H1 (cell line): ENCODE measurements around the gene TP73.

Experiments
- ASH2L ChIP-seq: fragments of 200-600, 300-600 bp; sonication (generic); IDR thresholded peaks from one replicate; pipeline ENCODE4 v1.7.1; 2017; ENCODE audit warnings: low read length
- BCL11A ChIP-seq, 2 experiments: IDR thresholded peaks; one replicate each; pipeline ENCODE4 v1.6.1; 2011; ENCODE audit warnings: low read depth in 2 of 2, low read length in 2 of 2, mild to moderate bottlenecking in 2 of 2
- BRCA1 ChIP-seq: IDR thresholded peaks from 2 replicates; pipeline ENCODE4 v1.6.1; 2012; ENCODE audit warnings: low read depth, low read length, improper control_type of control experiment
- CEBPB ChIP-seq: IDR thresholded peaks from 2 replicates; pipeline ENCODE4 v1.6.1; 2012; ENCODE audit warnings: low read depth, low read length
- CTCF ChIP-seq, 3 experiments: IDR thresholded peaks; 1 replicate in 2 of 3; 2 replicates in 1 of 3; pipeline versions ENCODE4 v1.5.1 to v1.6.1; 2011; ENCODE audit warnings: low read length in 3 of 3, mild to moderate bottlenecking in 3 of 3, inconsistent platforms in 2 of 3, low read depth in 1 of 3, moderate library complexity in 1 of 3; ENCODE audit not compliant: insufficient read depth in 1 of 3; ENCODE audit errors: control extremely low read depth in 1 of 3
- GTF2F1 ChIP-seq: IDR thresholded peaks from 2 replicates; pipeline ENCODE4 v1.6.1; 2012; ENCODE audit warnings: low read depth, low read length, improper control_type of control experiment, borderline replicate concordance
- MAX ChIP-seq: IDR thresholded peaks from 2 replicates; pipeline ENCODE4 v1.6.1; 2012; ENCODE audit warnings: inconsistent platforms
- POU5F1 ChIP-seq: IDR thresholded peaks from 2 replicates; pipeline ENCODE4 v1.6.1; 2011; ENCODE audit warnings: low read depth, mild to moderate bottlenecking, low read length, moderate library complexity
- SIN3A ChIP-seq, 2 experiments: IDR thresholded peaks in 1 of 2; conservative IDR thresholded peaks in 1 of 2; 2 replicates each; pipeline ENCODE4 v1.6.1; 2011 to 2012; ENCODE audit warnings: low read length in 2 of 2, improper control_type of control experiment in 1 of 2, low read depth in 1 of 2, mild to moderate bottlenecking in 1 of 2
- ZNF274 ChIP-seq: IDR thresholded peaks from 2 replicates; pipeline ENCODE4 v1.7.0; 2012; ENCODE audit warnings: low read length, borderline replicate concordance; ENCODE audit errors: extremely low read depth

- TF ChIP-seq CEBPB (no peak), GTF2F1 (no peak), ZNF274 (no peak), CTCF (IDR thresholded peaks at IDR 0.05; ENCODE audit: control extremely low read depth in 1 of 3, insufficient read depth in 1 of 3, low read depth in 1 of 3, low read length in 3 of 3) (no peak), SIN3A (conservative IDR thresholded peaks at IDR 0.05 in 1 of 2, IDR thresholded peaks at IDR 0.05 in 1 of 2; ENCODE audit: low read depth in 1 of 2, low read length in 2 of 2) (no peak), BCL11A (IDR thresholded peaks at IDR 0.05; ENCODE audit: low read depth in 2 of 2, low read length in 2 of 2) (no peak), BRCA1 (no peak), POU5F1 (no peak), ASH2L (no peak), MAX (no peak)
Observed at GRCh38 chr1:3717041-3717714, 64.9 kb downstream of the TP73 start.
